HG02678 (cell line): ENCODE measurements around the gene ATR.
A peak's percentile ranks its signal among the peaks of the same experiment; 100 is the strongest.
"Not testable (repeated sequence)": the region's sequence is repeated elsewhere in the genome, so short reads cannot be mapped to it uniquely, and the experiment has no call there.

Experiments
- ATAC-seq: cut with Tn5 transposase; IDR thresholded peaks from one replicate; pipeline ENCODE4 v1.9.1; 2021; ENCODE audit warnings: mild to moderate bottlenecking, moderate library complexity; ENCODE audit not compliant: unreplicated experiment

Gene ATR

GRCh38 chr3:142578329-142579223 is at the start of gene ATR:
Gene ATR (minus strand): TSS chr3:142578733. CDS start chr3:142578704, 29 bp downstream.
- peak; percentile 93 for ATAC-seq

GRCh38 chr3:142626971-142627370 is 48.4 kb upstream of the ATR start:
- ATAC-seq, result no peak

- no peak for ATAC-seq
These were observed 46.6 kb upstream of the ATR start for GRCh38 chr3:142625153-142625440.

- ATAC-seq, result no peak
These were observed 46.0 kb upstream of the ATR start for GRCh38 chr3:142624341-142625152.

GRCh38 chr3:142623194-142623593 is 44.7 kb upstream of the ATR start:
- ATAC-seq, result no peak

GRCh38 chr3:142622405-142622804 is 43.9 kb upstream of the ATR start:
- no peak for ATAC-seq

- no peak for ATAC-seq
These were observed 40.5 kb upstream of the ATR start for GRCh38 chr3:142618917-142619461.

- no peak for ATAC-seq
These were observed 36.6 kb upstream of the ATR start for GRCh38 chr3:142615171-142615570.

GRCh38 chr3:142614059-142614626 is 35.6 kb upstream of the ATR start:
- ATAC-seq, result no peak

GRCh38 chr3:142613491-142613890 is 35.0 kb upstream of the ATR start:
- ATAC-seq, result no peak

- no peak for ATAC-seq
These were observed 32.7 kb upstream of the ATR start for GRCh38 chr3:142611206-142611605.

- ATAC-seq, result no peak
These were observed 30.6 kb upstream of the ATR start for GRCh38 chr3:142609136-142609535.

GRCh38 chr3:142608631-142609030 is 30.1 kb upstream of the ATR start:
- no peak for ATAC-seq

- ATAC-seq, result peak; percentile 64
These were observed 26.4 kb upstream of the ATR start for GRCh38 chr3:142604940-142605339.

GRCh38 chr3:142603386-142603705 is 24.8 kb upstream of the ATR start:
- ATAC-seq, result not testable (repeated sequence)

GRCh38 chr3:142602619-142603385 is 24.3 kb upstream of the ATR start:
- no peak for ATAC-seq

- ATAC-seq, result no peak
These were observed 23.2 kb upstream of the ATR start for GRCh38 chr3:142601713-142602112.

- ATAC-seq, result no peak
These were observed 19.4 kb upstream of the ATR start for GRCh38 chr3:142597906-142598305.

- no peak for ATAC-seq
These were observed 18.2 kb upstream of the ATR start for GRCh38 chr3:142596726-142597088.

GRCh38 chr3:142595951-142596725 is 17.6 kb upstream of the ATR start, which contains the start of gene PLS1:
Gene PLS1 (plus strand): TSS chr3:142596393. CDS start chr3:142664238, 67,845 bp downstream.
- peak; percentile 88 for ATAC-seq
